A673 (cell line): Measurements from ENCODE around the gene PGAP2. TPM values are rescaled to one million over a fixed set of nuclear protein-coding genes. Genes with fewer than 3 reads are reported as not detected.
"Not testable (repeated sequence)": the region's sequence is repeated elsewhere in the genome, so short reads cannot be mapped to it uniquely, and the experiment has no call there.

Experiments
- BruUV-seq: library from RNA; stranded (reverse); fragments of 400-500 nt; replicated peaks from 2 replicates; lab custom pipeline; 2021; lab: Mats Ljungman, UMichigan
- CTCF ChIA-PET: fragments of 300-600 bp; sonication (Branson Sonifier 250); formaldehyde crosslinking; loops from one replicate; lab custom pipeline; 2022; ENCODE audit warnings: antibody characterized with exemption; lab: Charles Lee
- POLR2A ChIA-PET: fragments of 300-600 bp; sonication (Branson Sonifier 250); formaldehyde crosslinking; loops from one replicate; lab custom pipeline; 2022; ENCODE audit warnings: antibody characterized with exemption; ENCODE audit not compliant: low non-redundant PET; lab: Charles Lee
- DNase-seq: peaks from one replicate; pipeline ENCODE4 v3.0.0-alpha.2; 2015; ENCODE audit warnings: low spot score
- H3K27ac ChIP-seq: fragments of 200-600 bp; sonication (generic); 2 replicates; pipeline ENCODE4 v1.5.1; 2016; ENCODE audit warnings: mixed run types, low read depth, mild to moderate bottlenecking, mixed read lengths, antibody characterized with exemption, low read length; ENCODE audit not compliant: poor library complexity, severe bottlenecking
- H3K27me3 ChIP-seq: fragments of 200-600 bp; sonication (generic); replicated peaks from 2 replicates; pipeline ENCODE4 v1.6.1; 2017; ENCODE audit warnings: mixed run types, low read depth, mild to moderate bottlenecking, mixed read lengths, antibody characterized with exemption, low read length; ENCODE audit not compliant: insufficient read depth, poor library complexity
- H3K36me3 ChIP-seq: fragments of 200-600 bp; sonication (generic); 2 replicates; pipeline ENCODE4 v1.6.1; 2016; ENCODE audit warnings: mixed run types, mild to moderate bottlenecking, mixed read lengths, antibody characterized with exemption, low read length; ENCODE audit not compliant: insufficient read depth, poor library complexity, severe bottlenecking
- H3K4me1 ChIP-seq: fragments of 200-600 bp; sonication (generic); 2 replicates; pipeline ENCODE4 v1.6.1; 2017; ENCODE audit warnings: mixed run types, mild to moderate bottlenecking, mixed read lengths, antibody characterized with exemption, low read length; ENCODE audit not compliant: insufficient read depth, poor library complexity, severe bottlenecking
- H3K4me3 ChIP-seq: fragments of 200-600 bp; sonication (generic); 2 replicates; pipeline ENCODE4 v1.5.1; 2016; ENCODE audit warnings: low read depth, mixed run types, mild to moderate bottlenecking, mixed read lengths, low read length; ENCODE audit not compliant: poor library complexity, severe bottlenecking
- H3K9me3 ChIP-seq: fragments of 200-600 bp; sonication (generic); 2 replicates; pipeline ENCODE4 v1.6.1; 2016; ENCODE audit warnings: mixed run types, low read depth, mild to moderate bottlenecking, mixed read lengths, antibody characterized with exemption, low read length; ENCODE audit not compliant: poor library complexity, severe bottlenecking
- CTCF ChIP-seq: fragments of 300-800, 200-600 bp; sonication (generic); conservative IDR thresholded peaks from 2 replicates; pipeline ENCODE4 v1.5.1; 2017; ENCODE audit warnings: low read depth, mild to moderate bottlenecking, antibody characterized with exemption, low read length, moderate library complexity, mixed read lengths
- EZH2 ChIP-seq: fragments of 200-600 bp; sonication (generic); IDR thresholded peaks from 2 replicates; pipeline ENCODE4 v1.6.1; 2017; ENCODE audit warnings: borderline replicate concordance, low read depth, mild to moderate bottlenecking, mixed read lengths, antibody characterized with exemption, low read length; ENCODE audit not compliant: poor library complexity, severe bottlenecking
- intact Hi-C: fragments of 100-400 bp; cut with micrococcal nuclease; formaldehyde crosslinking; loops from one replicate; pipeline ENCODE4 v1.10.0; 2022; ENCODE audit not compliant: unreplicated experiment
- total RNA-seq: library from RNA; stranded (reverse); gene quantifications from 2 replicates; pipeline ENCODE4 v1.2.3, GENCODE V29; 2021

Gene PGAP2
- total RNA-seq, 1 experiment from 2014 or later: 16.2 TPM

GRCh38 chr11:3810951-3811350 is 2.6 kb downstream of the PGAP2 start:
- no peak for DNase-seq
- BruUV-seq: no TSS peak
- POLR2A ChIA-PET: no interaction called here

DNA sequence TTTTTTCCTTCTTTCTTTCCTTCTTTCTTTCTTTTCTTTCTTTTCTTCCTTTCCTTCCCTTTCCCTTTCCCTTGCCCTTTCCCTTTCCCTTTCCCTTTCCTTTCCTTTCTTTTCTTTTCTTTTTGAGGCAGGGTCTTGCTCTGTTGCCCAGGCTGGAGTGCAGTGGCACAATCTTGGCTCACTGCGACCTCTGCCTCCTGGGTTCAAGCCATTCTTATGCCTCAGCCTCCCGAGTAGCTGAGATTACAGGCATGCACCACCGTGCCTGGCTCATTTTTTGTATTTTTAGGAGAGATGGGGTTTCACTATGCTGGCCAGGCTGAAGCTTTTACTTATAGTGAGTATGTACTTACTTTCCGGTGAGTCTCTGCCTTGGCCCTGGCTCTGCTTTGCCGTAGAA is 6.5 kb downstream of the PGAP2 start:
- BruUV-seq, H3K36me3 ChIP-seq, H3K9me3 ChIP-seq, DNase-seq, H3K27me3 ChIP-seq, intact Hi-C loops, CTCF ChIA-PET, H3K4me3 ChIP-seq, H3K27ac ChIP-seq, POLR2A ChIA-PET, H3K4me1 ChIP-seq: not testable (repeated sequence)

More at GRCh38 chr11:3810951-3811350, 2.6 kb downstream of the PGAP2 start:
- CTCF ChIA-PET: no interaction called here
- no peaks in the 10 kb centered on the region for H3K9me3 ChIP-seq
- no peak overlapping the region for H3K4me3 ChIP-seq
- H3K36me3 ChIP-seq: no peaks in the 10 kb centered on the region
- peaks cover 5% of the 10 kb centered on the region for H3K4me1 ChIP-seq
- intact Hi-C loops: no loop called here
- H3K27me3 ChIP-seq: no peaks in the 10 kb centered on the region
- no peak overlapping the region for H3K27ac ChIP-seq
- no peak for TF ChIP-seq CTCF
- TF ChIP-seq EZH2: no peak

DNA sequence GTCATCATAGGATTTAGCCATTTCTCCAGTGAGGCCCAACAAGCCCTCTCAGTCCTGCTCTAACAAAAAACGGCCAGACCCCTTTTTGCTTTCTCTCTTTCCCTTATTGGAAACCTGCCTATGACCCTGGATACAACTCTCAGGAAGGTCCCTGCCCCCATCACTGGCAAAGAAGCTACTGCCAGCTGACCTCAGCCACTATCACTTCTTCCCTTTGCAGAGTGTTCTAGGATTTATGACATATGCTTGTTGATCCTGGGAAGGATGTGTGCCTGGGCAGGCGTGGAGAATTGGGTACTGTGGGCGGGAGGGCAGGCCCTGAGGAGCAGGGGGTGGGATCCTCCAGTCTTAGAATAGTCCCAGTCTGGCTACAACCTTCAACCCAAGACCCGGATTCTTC is 7.5 kb downstream of the PGAP2 start:
- Histone ChIP-seq H3K27ac (no peak overlapping the region), H3K27me3 (no peaks in the 10 kb centered on the region), H3K4me3 (no peak overlapping the region), H3K36me3 (no peaks in the 10 kb centered on the region), H3K9me3 (no peaks in the 10 kb centered on the region), H3K4me1 (no peaks in the 10 kb centered on the region)
- ChIA-PET CTCF (no interaction called here), POLR2A (interaction anchor here (0.7 kb wide), 1 partner anchor 27 kb away, joined by 17 read pairs; no protein-coding TSS in a partner anchor)
- DNase-seq: no peak
- intact Hi-C loops: no loop called here
- TF ChIP-seq EZH2 (no peak), CTCF (no peak)
- BruUV-seq: no TSS peak

GRCh38 chr11:3816673-3817072 is 8.3 kb downstream of the PGAP2 start:
- no peak for DNase-seq
- POLR2A ChIA-PET: no interaction called here
- no peaks in the 10 kb centered on the region for H3K4me1 ChIP-seq
- H3K36me3 ChIP-seq: no peaks in the 10 kb centered on the region
- H3K9me3 ChIP-seq: no peaks in the 10 kb centered on the region
- CTCF ChIA-PET: no interaction called here
- no peaks in the 10 kb centered on the region for H3K27me3 ChIP-seq
- intact Hi-C loops: no loop called here
- no peak overlapping the region for H3K27ac ChIP-seq
- TF ChIP-seq CTCF (no peak), EZH2 (no peak)
- BruUV-seq: no TSS peak
- no peak overlapping the region for H3K4me3 ChIP-seq
